GM10266 (cell line): ENCODE results near the gene LRRIQ3.

Experiments used
- DNase-seq: peaks from one replicate; pipeline ENCODE4 v3.0.0; 2012; ENCODE audit errors: extremely low spot score
- TF ChIP-seq, protein P1 (sequence below): IDR thresholded peaks from 2 replicates; pipeline ENCODE4 v1.5.1; 2012; ENCODE audit warnings: mild to moderate bottlenecking, low read depth; ENCODE audit not compliant: control insufficient read depth, insufficient read depth; ENCODE audit errors: missing control alignments

The LRRIQ3 gene

DNA sequence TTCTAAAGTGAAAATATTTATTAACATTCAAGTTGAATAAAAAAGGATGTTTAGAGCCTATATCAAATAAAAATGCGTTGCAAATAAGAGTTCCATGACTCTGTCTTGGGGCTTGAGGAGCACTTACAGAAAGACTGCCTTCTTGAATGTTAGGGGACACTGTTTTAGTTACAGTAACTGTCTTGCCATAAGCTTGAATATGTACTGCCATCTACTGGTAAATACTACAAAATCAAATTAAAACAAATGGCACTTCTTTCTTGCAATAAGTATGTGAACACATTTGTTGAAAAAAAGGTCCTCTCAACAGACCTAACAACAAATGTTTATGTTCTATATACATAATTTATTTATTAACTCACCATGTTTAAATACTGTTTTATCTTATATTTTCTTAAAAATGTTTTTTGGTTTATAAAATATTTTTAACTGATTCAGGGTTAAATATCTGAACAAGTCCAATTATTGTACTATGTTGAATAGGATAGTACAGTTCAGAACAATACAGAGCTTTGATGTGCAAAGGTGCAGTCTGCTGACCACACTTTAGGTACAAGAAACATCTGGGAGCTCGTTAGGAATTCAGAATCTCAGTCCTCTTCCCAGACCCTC is 199.5 kb downstream of the LRRIQ3 start:
- TF ChIP-seq, protein P1, sequence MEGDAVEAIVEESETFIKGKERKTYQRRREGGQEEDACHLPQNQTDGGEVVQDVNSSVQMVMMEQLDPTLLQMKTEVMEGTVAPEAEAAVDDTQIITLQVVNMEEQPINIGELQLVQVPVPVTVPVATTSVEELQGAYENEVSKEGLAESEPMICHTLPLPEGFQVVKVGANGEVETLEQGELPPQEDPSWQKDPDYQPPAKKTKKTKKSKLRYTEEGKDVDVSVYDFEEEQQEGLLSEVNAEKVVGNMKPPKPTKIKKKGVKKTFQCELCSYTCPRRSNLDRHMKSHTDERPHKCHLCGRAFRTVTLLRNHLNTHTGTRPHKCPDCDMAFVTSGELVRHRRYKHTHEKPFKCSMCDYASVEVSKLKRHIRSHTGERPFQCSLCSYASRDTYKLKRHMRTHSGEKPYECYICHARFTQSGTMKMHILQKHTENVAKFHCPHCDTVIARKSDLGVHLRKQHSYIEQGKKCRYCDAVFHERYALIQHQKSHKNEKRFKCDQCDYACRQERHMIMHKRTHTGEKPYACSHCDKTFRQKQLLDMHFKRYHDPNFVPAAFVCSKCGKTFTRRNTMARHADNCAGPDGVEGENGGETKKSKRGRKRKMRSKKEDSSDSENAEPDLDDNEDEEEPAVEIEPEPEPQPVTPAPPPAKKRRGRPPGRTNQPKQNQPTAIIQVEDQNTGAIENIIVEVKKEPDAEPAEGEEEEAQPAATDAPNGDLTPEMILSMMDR = peak; percentile 47
- DNase-seq = peak; percentile 9

DNA sequence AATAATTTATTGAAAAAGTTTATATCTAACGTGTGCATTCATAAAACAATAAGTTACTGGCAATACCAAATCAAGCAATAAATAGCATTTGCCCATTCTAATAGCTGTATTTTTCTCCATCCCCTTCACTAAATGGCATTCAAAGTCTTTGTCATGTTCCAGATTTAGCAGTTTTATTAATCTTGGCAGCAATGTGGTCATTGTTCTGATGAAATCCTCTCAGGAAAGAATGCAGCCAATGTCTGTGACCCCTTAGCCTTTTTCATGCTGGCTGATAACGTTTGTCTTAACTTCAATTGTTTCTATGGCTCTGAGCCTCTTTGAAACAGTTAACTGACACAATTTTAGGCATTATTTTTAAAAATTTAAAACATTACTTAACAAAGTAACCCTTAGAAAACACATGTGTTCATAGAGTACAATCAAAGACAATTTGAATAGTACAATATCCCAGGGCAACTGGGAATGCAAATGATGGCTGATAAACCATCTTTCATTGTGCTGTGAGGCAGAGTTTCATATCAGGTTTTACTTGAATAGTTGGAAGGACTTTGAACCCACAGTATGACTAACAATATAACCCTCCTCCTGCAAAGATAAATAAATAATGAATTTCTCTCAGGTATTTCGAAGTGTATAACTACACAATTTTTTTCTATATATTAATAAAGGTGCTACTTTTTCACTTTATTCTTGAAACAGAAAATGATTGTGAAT is 217.5 kb downstream of the LRRIQ3 start:
- TF ChIP-seq, protein P1 = no peak
- DNase-seq = no peak

DNA sequence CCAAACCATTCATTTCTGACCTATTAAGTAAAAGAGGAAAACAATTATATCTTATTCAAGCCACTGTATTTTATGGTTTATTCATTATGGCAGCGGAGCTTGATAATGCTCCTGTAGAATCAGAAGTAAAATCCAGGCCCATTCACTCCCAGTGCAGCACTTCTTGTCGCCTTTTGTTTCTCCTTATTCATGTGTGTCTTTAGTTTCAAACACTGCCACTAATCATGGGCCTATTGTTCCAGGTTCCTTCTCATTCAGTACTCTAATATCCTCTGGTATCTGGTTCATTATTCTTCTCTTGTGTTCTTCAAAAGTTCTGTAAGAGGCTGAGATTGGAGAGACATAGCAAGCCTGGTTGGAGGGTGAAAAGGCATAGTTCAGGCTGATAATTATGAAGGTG is 218.3 kb downstream of the LRRIQ3 start:
- no peak for DNase-seq

DNA sequence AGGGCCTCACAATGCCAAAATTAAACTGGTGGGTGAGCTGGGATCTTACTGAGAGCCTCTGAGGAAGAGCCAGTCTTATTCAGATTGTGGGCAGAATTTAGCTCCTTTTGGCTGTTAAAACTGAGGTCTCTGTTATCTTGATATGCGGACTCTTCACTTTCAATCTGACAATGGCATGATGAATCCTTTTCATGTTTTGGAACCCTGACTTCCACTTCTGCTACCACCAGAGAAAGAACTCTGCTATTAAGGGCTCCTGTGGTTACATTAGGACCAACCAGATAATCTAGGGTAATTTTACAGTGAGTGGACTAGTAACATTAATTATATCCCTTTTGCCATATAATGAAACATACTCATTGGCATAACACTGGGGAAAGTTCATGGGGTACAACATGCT is 219.0 kb downstream of the LRRIQ3 start:
- no peak for DNase-seq
- TF ChIP-seq, protein P1 = no peak

More for the DNA sequence above, 218.3 kb downstream of the LRRIQ3 start:
- TF ChIP-seq, protein P1 = no peak
